Thyroid gland (tissue), 4 donors: Measurements from ENCODE around the gene PCNX1.

ENCODE experiments used
- POLR2A ChIP-seq, 2 donors: fragments of 450-650 bp; IDR thresholded peaks; one replicate each; pipeline ENCODE4 v1.6.1; 2017; ENCODE audit warnings: antibody characterized with exemption in 2 of 2, mild to moderate bottlenecking in 2 of 2, moderate library complexity in 1 of 2
- TF ChIP-seq, protein P1 (sequence below), 6 experiments: fragments of 200-600 bp in 3 of 6; fragments of 450-650 bp in 3 of 6; sonication (generic) in 3 of 6; IDR thresholded peaks; one replicate each; pipeline ENCODE4 v1.5.1; 2016 to 2019; ENCODE audit warnings: antibody characterized with exemption in 6 of 6, mild to moderate bottlenecking in 2 of 6, inconsistent platforms in 1 of 6, moderate library complexity in 1 of 6

- TF ChIP-seq POLR2A (IDR thresholded peaks at IDR 0.05) = no peak
- TF ChIP-seq, protein P1, sequence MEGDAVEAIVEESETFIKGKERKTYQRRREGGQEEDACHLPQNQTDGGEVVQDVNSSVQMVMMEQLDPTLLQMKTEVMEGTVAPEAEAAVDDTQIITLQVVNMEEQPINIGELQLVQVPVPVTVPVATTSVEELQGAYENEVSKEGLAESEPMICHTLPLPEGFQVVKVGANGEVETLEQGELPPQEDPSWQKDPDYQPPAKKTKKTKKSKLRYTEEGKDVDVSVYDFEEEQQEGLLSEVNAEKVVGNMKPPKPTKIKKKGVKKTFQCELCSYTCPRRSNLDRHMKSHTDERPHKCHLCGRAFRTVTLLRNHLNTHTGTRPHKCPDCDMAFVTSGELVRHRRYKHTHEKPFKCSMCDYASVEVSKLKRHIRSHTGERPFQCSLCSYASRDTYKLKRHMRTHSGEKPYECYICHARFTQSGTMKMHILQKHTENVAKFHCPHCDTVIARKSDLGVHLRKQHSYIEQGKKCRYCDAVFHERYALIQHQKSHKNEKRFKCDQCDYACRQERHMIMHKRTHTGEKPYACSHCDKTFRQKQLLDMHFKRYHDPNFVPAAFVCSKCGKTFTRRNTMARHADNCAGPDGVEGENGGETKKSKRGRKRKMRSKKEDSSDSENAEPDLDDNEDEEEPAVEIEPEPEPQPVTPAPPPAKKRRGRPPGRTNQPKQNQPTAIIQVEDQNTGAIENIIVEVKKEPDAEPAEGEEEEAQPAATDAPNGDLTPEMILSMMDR (IDR thresholded peaks at IDR 0.05) = no peak
These were observed 234.6 kb downstream of the PCNX1 start for GRCh38 chr14:71141701-71142374.
